Left renal cortex interstitium (tissue), 4 donors: ENCODE data around the gene MYCL. TPM values are rescaled to one million over a fixed set of nuclear protein-coding genes. Genes with fewer than 3 reads are reported as not detected.
"Not testable (repeated sequence)": the region's sequence is repeated elsewhere in the genome, so short reads cannot be mapped to it uniquely, and the experiment has no call there.

Source experiments
- DNase-seq, 4 donors: peaks; one replicate each; pipeline ENCODE4 v3.0.0-alpha.2; 2013; ENCODE audit warnings: low read depth in 4 of 4, low spot score in 2 of 4, missing footprints in 1 of 4
- polyA plus RNA-seq, 4 donors: library from polyadenylated mRNA; unstranded; fragments of 120-200 nt; gene quantifications; one replicate each; pipeline ENCODE4 v1.2.1, GENCODE V29; 2013; ENCODE audit not compliant: insufficient read length in 4 of 4

MYCL gene
- polyA plus RNA-seq, 4 donors: 6.9 to 9.1 (median 8.2) TPM

DNA sequence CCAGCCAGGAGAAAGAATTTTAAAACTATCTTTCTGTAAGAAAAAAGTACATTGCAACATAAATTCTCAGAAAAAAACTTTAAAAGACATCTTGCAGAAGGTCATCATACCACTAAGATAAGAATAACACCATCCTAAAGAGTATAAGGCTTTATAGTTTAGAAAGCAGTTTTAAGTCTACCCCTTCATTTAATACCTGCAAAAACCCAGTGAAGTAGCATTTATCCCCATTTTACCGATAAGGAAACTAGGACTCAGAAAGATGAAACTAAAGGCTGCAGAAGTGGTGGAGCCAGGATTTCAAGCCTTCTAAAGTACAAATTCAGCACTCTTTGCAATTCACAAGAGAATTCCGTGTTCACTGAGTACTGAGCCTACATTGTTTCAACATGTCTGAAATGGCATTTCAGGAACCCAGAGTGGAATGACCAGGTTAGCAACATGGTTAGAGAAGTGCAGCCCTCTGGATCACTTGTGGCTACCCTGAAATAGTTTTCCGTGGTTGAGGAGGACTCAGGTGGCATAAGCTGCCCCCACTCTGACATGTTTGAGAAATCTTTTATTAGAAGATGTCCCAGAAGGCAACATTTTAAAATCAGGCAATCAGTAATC, 6.7 kb downstream of the MYCL start:
- no peak for DNase-seq

GRCh38 chr1:39892601-39893595, 8.8 kb downstream of the MYCL start:
- no peak for DNase-seq

GRCh38 chr1:39890880-39891279, 10.8 kb downstream of the MYCL start:
- DNase-seq: no peak

- DNase-seq: no peak
These were observed 11.4 kb downstream of the MYCL start for GRCh38 chr1:39890273-39890672.

DNA sequence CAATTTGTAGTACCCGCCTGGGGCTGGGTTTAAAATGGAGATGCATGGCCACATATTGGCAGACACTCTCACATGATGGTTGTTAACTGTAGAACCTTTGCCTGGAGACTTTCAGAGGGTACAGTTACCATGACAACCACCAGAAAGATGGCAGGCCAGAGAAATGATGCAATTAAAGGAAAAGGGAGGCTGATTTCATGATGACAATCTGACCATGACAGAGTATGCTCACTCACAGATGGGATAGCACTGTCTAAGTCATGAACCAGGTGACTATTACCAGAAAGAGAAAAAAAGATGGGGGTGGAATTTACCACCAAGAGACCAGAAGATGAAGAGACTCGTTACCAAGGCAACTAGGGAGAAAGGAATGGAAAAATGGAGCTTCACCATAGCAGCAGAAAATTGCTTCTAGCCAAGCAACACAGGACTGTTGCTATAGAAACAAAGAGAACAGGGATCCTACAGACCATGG, 14.9 kb downstream of the MYCL start:
- no peak for DNase-seq

- no peak for DNase-seq
These were observed 16.2 kb downstream of the MYCL start for GRCh38 chr1:39885516-39885915.

DNA sequence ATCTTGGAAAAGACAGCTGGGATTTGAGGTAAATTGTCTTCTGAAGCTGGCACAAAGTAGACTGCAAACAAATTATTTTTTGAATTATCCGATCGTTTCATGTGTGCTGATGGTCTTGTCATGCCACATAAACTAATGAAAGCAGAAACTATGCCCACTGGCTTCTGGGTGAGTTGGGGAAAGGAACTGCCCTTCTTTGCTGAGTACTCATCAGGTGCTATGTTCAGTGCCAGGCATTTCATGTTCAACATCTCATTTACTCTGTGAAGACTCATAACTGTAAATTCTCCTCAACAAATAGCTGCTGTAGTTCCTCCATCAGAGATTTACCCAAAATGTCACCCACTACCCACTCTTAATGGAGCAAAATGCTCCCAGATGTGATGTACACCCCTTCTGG, 19.6 kb downstream of the MYCL start:
- DNase-seq: no peak

- no peak for DNase-seq
These were observed 23.4 kb downstream of the MYCL start for GRCh38 chr1:39877980-39878956.

DNA sequence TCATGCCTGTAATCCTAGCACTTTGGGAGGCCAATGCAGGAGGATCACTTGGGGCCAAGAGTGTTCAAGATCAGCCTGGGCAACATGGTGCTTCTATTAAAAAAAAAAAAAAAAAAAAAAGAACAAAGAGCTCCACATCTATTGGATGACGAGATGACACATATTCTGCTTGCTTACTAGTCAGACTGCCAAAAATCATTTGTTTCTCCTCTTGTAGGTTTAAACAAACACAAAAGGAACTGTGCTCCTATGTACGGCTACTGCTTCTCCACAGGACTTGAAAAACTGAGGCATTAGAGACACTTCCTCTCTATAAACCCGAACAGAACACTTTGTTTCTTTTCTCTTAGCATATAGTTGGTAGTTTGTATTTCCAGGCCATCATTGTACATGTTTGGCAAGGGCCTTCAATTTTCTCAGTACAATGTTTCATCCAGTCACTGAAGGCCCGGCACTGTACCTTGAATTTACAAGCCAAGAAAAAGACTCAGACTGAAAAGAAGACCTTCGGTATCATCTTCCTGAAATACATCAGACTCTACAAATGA, 24.4 kb downstream of the MYCL start:
- no peak for DNase-seq

- no peak for DNase-seq
These were observed 25.6 kb downstream of the MYCL start for GRCh38 chr1:39876144-39876543.

DNA sequence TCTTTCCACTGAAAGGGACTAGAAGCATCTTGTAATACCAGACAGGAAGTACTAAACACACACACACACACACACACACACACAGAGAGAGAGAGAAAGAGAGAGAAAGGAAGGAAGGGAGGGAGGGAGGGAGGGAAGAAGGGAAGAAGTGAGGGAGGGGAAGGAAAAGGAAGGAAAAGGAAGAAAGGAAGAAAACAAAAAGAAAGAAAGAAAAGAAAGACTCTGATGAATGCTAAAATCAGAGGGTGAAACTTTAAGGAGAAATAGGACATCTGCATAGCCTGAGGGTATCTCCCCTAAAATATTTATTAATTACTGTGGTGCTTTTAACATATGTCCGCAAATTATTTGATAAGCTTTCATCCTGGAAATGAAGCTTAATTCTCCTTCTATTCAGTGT, 29.0 kb downstream of the MYCL start:
- DNase-seq: no peak

DNA sequence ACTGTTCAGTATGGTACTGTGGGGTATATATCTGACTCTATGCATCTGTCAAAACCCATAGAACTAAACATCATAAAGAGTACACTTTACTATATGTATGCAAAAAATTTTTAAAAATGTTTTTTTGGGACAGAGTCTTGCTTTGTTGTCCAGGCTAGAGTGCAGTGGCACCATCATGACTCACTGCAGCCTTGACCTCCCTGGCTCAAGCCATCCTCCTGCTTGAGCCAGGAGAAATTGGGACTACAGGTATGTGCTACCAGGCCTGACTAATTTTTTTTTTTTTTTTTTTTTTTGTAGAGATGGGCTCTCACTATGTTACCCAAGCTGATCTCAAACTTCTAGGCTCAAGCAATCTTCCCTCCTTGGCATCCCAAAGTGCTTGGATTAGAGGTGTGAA, 29.9 kb downstream of the MYCL start:
- DNase-seq: no peak

DNA sequence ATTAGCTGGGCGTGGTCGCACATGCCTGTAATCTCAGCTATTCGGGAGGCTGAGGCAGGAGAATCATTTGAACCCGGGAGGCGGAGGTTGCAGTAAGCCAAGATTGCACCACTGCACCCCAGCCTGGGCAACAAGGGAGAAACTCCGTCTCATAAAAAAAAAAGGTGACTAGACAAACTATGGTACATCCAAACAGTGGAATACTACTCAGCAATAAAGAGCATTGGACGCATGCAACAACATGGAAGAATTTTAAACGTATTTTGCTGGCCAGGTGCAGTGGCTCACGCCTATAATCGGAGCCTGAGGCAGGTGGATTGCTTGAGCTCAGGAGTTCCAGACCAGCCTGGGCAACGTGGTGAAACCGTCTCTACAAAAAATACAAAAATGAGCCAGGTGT, 30.7 kb downstream of the MYCL start:
- DNase-seq: not testable (repeated sequence)

GRCh38 chr1:39869538-39870112, 32.1 kb downstream of the MYCL start:
- DNase-seq: not testable (repeated sequence)

- DNase-seq: no peak
These were observed 35.0 kb downstream of the MYCL start for GRCh38 chr1:39866767-39867166.

GRCh38 chr1:39865762-39866161, 36.0 kb downstream of the MYCL start:
- DNase-seq: no peak

- no peak for DNase-seq
These were observed 38.5 kb downstream of the MYCL start for GRCh38 chr1:39863177-39863576.

GRCh38 chr1:39861003-39861402, 40.7 kb downstream of the MYCL start:
- DNase-seq: no peak

DNA sequence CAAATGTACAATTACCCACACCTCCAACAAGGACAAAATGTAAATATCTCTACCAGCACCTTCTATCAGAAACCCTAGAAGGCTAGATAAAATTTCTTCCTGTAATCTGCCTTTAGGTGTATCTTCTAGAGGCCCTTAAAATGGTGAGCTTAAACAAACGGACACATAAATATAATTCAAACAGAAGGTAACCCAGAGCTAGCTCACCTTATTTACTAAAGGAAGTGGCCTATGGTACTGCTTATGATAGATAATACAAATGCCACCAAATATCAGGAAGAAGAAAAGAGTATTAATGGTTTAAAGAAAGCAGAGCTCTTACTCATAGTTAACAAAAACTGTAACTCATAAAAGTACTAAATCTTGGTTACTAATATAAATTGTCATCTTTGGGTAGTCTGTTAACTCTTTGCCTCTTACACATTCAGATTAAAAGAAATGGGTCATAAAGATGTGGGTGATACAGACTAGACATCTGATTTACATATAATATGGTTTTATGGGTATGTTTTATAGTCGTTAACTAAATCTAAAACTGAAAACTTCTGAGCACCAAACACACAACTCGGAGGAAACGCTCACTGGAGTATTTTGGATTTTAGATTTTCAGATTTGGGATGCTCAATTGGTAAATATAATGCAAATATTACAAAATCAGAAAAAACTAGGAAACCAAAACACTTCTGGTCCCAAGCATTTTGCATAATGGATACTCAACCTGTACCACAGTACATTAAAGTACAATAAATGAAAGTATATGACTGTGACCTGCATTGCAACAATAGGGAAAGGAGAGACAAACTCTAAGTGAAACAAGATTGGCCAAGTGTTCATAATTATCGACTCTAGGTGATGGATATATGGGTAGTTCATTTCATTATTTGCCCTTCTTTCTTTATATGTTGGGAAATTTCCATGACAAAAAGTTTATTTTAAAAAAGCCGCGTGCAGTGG, 41.6 kb downstream of the MYCL start:
- no peak for DNase-seq
